Cerebellar nuclear complex (tissue), 1 donor: ENCODE results near the gene SYT12.

ENCODE experiments used
- DNase-seq, 2 experiments: peaks; one replicate each; lab custom pipeline; 2025; lab: John Stamatoyannopoulos, UW

Gene SYT12

GRCh38 chr11:67055812-67056211, 32.9 kb downstream of the SYT12 start:
- no peak for DNase-seq

GRCh38 chr11:67056267-67057204, 33.6 kb downstream of the SYT12 start, which contains the start of gene RHOD:
Gene RHOD, plus strand, starts transcription at chr11:67056847. Its CDS starts 56 bp downstream, at chr11:67056903.
- DNase-seq: no peak

- DNase-seq: no peak
Measured at GRCh38 chr11:67057205-67057672, 34.3 kb downstream of the SYT12 start.

GRCh38 chr11:67058506-67058905, 35.6 kb downstream of the SYT12 start:
- no peak for DNase-seq

- no peak for DNase-seq
Measured at GRCh38 chr11:67059671-67060070, 36.7 kb downstream of the SYT12 start.

- DNase-seq: no peak
Measured at GRCh38 chr11:67060111-67060522, 37.2 kb downstream of the SYT12 start.

GRCh38 chr11:67062526-67063373, 39.8 kb downstream of the SYT12 start:
- DNase-seq: no peak

- no peak for DNase-seq
Measured at GRCh38 chr11:67066333-67066709, 43.4 kb downstream of the SYT12 start.

GRCh38 chr11:67071420-67072284, 48.7 kb downstream of the SYT12 start:
- peak in 1 of 2 experiments; percentile 64 for DNase-seq

- DNase-seq: no peak
Measured at GRCh38 chr11:67072295-67072694, 49.4 kb downstream of the SYT12 start.

- no peak for DNase-seq
Measured at GRCh38 chr11:67073908-67074307, 51.0 kb downstream of the SYT12 start.

GRCh38 chr11:67076202-67076601, 53.3 kb downstream of the SYT12 start:
- no peak for DNase-seq

- no peak for DNase-seq
Measured at GRCh38 chr11:67079065-67079705, 56.3 kb downstream of the SYT12 start.

GRCh38 chr11:67082071-67082791, 59.3 kb downstream of the SYT12 start:
- no peak for DNase-seq

- no peak for DNase-seq
Measured at GRCh38 chr11:67083786-67084366, 60.9 kb downstream of the SYT12 start.

GRCh38 chr11:67085617-67086016, 62.7 kb downstream of the SYT12 start:
- no peak for DNase-seq

- DNase-seq: no peak
Measured at GRCh38 chr11:67090717-67091116, 67.8 kb downstream of the SYT12 start.

GRCh38 chr11:67095214-67095507, 72.2 kb downstream of the SYT12 start:
- DNase-seq: no peak

GRCh38 chr11:67098799-67099429, 76.0 kb downstream of the SYT12 start:
- DNase-seq: no peak

GRCh38 chr11:67099831-67100324, 76.9 kb downstream of the SYT12 start:
- DNase-seq: no peak
